ENCODE results near the gene PRPH2. TPM values are rescaled to one million over a fixed set of nuclear protein-coding genes. Genes with fewer than 3 reads are reported as not detected.

Gene PRPH2
- total and polyA plus RNA-seq, 10 of the 15 experiments (the other 5 are each of a cell fraction or from before 2014, with no cell fraction given) = 0.08 TPM; not detected in 9

DNA sequence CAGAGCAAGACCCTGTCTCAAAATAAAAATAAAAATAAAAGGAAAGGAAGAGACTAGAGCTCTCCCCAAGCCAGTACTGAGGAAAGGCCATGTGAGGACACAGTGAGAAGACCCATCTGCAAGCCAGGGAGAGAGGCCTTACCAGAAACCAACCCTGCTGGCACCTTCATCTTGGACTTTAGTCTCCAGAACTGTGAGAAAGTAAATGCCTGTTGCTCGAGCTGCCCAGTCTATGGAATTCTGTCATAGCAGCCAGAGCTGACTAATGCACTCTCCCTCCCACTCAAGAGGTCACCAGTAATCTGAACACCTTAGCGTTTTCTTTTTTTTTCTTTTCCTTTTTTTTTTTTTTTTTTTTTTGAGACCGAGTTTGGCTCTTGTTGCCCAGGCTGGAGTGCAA lies 7.3 kb upstream of the PRPH2 start (continued):
- TF ChIP-seq, protein P1, sequence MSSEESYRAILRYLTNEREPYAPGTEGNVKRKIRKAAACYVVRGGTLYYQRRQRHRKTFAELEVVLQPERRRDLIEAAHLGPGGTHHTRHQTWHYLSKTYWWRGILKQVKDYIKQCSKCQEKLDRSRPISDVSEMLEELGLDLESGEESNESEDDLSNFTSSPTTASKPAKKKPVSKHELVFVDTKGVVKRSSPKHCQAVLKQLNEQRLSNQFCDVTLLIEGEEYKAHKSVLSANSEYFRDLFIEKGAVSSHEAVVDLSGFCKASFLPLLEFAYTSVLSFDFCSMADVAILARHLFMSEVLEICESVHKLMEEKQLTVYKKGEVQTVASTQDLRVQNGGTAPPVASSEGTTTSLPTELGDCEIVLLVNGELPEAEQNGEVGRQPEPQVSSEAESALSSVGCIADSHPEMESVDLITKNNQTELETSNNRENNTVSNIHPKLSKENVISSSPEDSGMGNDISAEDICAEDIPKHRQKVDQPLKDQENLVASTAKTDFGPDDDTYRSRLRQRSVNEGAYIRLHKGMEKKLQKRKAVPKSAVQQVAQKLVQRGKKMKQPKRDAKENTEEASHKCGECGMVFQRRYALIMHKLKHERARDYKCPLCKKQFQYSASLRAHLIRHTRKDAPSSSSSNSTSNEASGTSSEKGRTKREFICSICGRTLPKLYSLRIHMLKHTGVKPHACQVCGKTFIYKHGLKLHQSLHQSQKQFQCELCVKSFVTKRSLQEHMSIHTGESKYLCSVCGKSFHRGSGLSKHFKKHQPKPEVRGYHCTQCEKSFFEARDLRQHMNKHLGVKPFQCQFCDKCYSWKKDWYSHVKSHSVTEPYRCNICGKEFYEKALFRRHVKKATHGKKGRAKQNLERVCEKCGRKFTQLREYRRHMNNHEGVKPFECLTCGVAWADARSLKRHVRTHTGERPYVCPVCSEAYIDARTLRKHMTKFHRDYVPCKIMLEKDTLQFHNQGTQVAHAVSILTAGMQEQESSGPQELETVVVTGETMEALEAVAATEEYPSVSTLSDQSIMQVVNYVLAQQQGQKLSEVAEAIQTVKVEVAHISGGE (CRISPR knock-in tag; IDR thresholded peaks at IDR 0.05) = no peak
- TF ChIP-seq HDAC2 (IDR thresholded peaks at IDR 0.05) = no peak

- intact Hi-C loops (cut with micrococcal nuclease; ENCODE audit: unreplicated experiment) = loop anchor here (2.0 kb wide), 1 partner anchor 171 kb away; no protein-coding TSS in a partner anchor
- 99% methylated on average over 17 of the region's 22 CpGs for WGBS (ENCODE audit: insufficient coverage, insufficient replicate concordance, low lambda C conversion rate, missing lambda C conversion rate)
- ChIA-PET SMC1A (ENCODE audit: uncharacterized antibody, unreplicated experiment) (interaction anchor here (0.6 to 4.1 kb wide), 9 partner anchors 18 to 171 kb away, joined by 3 to 59 read pairs (median 4); partner anchors contain the start of genes RPL7L1 and TBCC), RAD21 (ENCODE audit: unreplicated experiment) (interaction anchor here (1.5 to 2.5 kb wide), 5 partner anchors 18 to 149 kb away, joined by 3 to 46 read pairs (median 6); partner anchors contain the start of gene TBCC), POLR2A (interaction anchor here (1.3 to 2.2 kb wide), 2 partner anchors 15 to 21 kb away, joined by 3 to 7 read pairs; no protein-coding TSS in a partner anchor), CTCF (interaction anchor here (1.0 to 3.9 kb wide), 9 partner anchors 14 to 173 kb away, joined by 3 to 99 read pairs (median 10); partner anchors contain the start of genes RPL7L1 and TBCC)
- DNase-seq (ENCODE audit: low read depth, low spot score) = no peak
- Histone ChIP-seq H2AFZ (ENCODE audit: control insufficient read depth, low read depth, low read length) (peak overlapping the region; percentile 98), H3K4me3 (no peak overlapping the region), H3K4me2 (ENCODE audit: control insufficient read depth, insufficient read depth) (peak overlapping the region; percentile 89; the same call in 1 of the 2 replicates), H3K4me1 (ENCODE audit: control insufficient read depth, insufficient read depth, low read length) (peaks cover 10% of the 10 kb centered on the region; the same call in 1 of the 2 replicates), H3K27me3 (replicated peaks in 1 of 2; ENCODE audit: control insufficient read depth in 2 of 2, insufficient read depth in 2 of 2, low read length in 1 of 2) (no peaks in the 10 kb centered on the region), H3K9ac (ENCODE audit: control insufficient read depth, insufficient read depth, low read length) (no peak overlapping the region), H3K36me3 (ENCODE audit: control insufficient read depth in 2 of 2, insufficient read depth in 2 of 2, low read length in 1 of 2) (no peaks in the 10 kb centered on the region), H3K79me2 (ENCODE audit: control insufficient read depth, insufficient read depth, low read length) (no peaks in the 10 kb centered on the region), H3K27ac (ENCODE audit: control insufficient read depth, insufficient read depth) (no peak overlapping the region), H4K20me1 (ENCODE audit: control insufficient read depth, insufficient read depth) (no peaks in the 10 kb centered on the region), H3K9me3 (replicated peaks; ENCODE audit: control insufficient read depth, insufficient read depth, low read length) (no peaks in the 10 kb centered on the region)
- BruUV-seq (replicated peaks) = no TSS peak
- no peak for ATAC-seq
- no peak for FAIRE-seq
- in situ Hi-C loops (cut with MboI) = loop anchor here (5.0 kb wide), 1 partner anchor 150 kb away; the partner anchor contains the start of gene RPL7L1
- no peak for TF ChIP-seq EED (IDR thresholded peaks at IDR 0.05; ENCODE audit: low read depth)
- TF ChIP-seq KAT2A (conservative IDR thresholded peaks at IDR 0.05; ENCODE audit: control insufficient read depth, low read depth, low read length) = no peak
- no peak for TF ChIP-seq JUNB (IDR thresholded peaks at IDR 0.05)
- no peak for TF ChIP-seq RB1 (IDR thresholded peaks at IDR 0.05; ENCODE audit: borderline replicate concordance)
- no peak for TF ChIP-seq NFYA (IDR thresholded peaks at IDR 0.05; ENCODE audit: borderline replicate concordance, low read depth, low read length)
- TF ChIP-seq, protein P2, sequence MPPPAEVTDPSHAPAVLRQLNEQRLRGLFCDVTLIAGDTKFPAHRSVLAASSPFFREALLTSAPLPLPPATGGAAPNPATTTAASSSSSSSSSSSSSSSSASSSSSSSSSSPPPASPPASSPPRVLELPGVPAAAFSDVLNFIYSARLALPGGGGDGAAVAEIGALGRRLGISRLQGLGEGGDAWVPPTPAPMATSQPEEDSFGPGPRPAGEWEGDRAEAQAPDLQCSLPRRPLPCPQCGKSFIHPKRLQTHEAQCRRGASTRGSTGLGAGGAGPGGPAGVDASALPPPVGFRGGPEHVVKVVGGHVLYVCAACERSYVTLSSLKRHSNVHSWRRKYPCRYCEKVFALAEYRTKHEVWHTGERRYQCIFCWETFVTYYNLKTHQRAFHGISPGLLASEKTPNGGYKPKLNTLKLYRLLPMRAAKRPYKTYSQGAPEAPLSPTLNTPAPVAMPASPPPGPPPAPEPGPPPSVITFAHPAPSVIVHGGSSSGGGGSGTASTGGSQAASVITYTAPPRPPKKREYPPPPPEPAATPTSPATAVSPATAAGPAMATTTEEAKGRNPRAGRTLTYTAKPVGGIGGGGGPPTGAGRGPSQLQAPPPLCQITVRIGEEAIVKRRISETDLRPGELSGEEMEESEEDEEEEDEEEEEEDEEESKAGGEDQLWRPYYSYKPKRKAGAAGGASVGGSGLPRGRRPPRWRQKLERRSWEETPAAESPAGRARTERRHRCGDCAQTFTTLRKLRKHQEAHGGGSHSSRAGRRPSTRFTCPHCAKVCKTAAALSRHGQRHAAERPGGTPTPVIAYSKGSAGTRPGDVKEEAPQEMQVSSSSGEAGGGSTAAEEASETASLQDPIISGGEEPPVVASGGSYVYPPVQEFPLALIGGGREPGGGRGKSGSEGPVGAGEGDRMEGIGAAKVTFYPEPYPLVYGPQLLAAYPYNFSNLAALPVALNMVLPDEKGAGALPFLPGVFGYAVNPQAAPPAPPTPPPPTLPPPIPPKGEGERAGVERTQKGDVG (CRISPR knock-in tag; IDR thresholded peaks at IDR 0.05) = no peak
- TF ChIP-seq PML (IDR thresholded peaks at IDR 0.05; ENCODE audit: low read length) = no peak
- TF ChIP-seq SMC3 (IDR thresholded peaks at IDR 0.05; ENCODE audit: borderline replicate concordance, low read length) = no peak
- TF ChIP-seq POU2F2 (IDR thresholded peaks at IDR 0.05; ENCODE audit: borderline replicate concordance, low read depth, low read length) = no peak
- TF ChIP-seq ATF3 (IDR thresholded peaks at IDR 0.05; ENCODE audit: borderline replicate concordance, extremely low read depth, low read depth, low read length) = no peak
- TF ChIP-seq USF1 (IDR thresholded peaks at IDR 0.05; ENCODE audit: borderline replicate concordance, extremely low read length, insufficient read depth, low read depth, low read length) = no peak
- no peak for TF ChIP-seq FOS (IDR thresholded peaks at IDR 0.05; ENCODE audit: borderline replicate concordance, extremely low read depth, insufficient read length)
- no peak for TF ChIP-seq DPF2 (IDR thresholded peaks at IDR 0.05)
Measured at GRCh38 chr6:42727627-42728026, 5.2 kb upstream of the PRPH2 start.

Data from GM12878 (cell line).